Bronchial epithelial cell (primary cell): ENCODE measurements around the gene KLF4. TPM values are rescaled to one million over a fixed set of nuclear protein-coding genes. Genes with fewer than 3 reads are reported as not detected.
"Not testable (repeated sequence)": the region's sequence is repeated elsewhere in the genome, so short reads cannot be mapped to it uniquely, and the experiment has no call there.

Source experiments
- DNase-seq: peaks from one replicate; pipeline ENCODE4 v3.0.0-alpha.2; 2010; ENCODE audit warnings: low read depth
- FAIRE-seq: peaks from 2 replicates; lab custom pipeline; 2011; peaks lifted over from hg19 to GRCh38; lab: Jason Lieb, UNC
- H3K27me3 ChIP-seq: 2 replicates; pipeline ENCODE4 v1.5.1; 2011; ENCODE audit warnings: low read length; ENCODE audit not compliant: control insufficient read depth, insufficient read depth
- H3K36me3 ChIP-seq: 2 replicates; pipeline ENCODE4 v1.5.1; 2011; ENCODE audit warnings: low read length; ENCODE audit not compliant: control insufficient read depth, insufficient read depth
- H3K4me3 ChIP-seq: 2 replicates; pipeline ENCODE4 v1.5.1; 2011; ENCODE audit warnings: mild to moderate bottlenecking, low read depth, low read length, control low read depth
- total RNA-seq: library from RNA; depleted of rRNA; stranded (reverse); fragments of >200 nt; gene quantifications from 2 replicates; pipeline ENCODE4 v1.2.1, GENCODE V29; 2014
- TF ChIP-seq, protein P1 (sequence below): IDR thresholded peaks from 2 replicates; pipeline ENCODE4 v1.5.1; 2011; ENCODE audit warnings: mild to moderate bottlenecking, moderate library complexity, low read length, control low read depth, inconsistent platforms; ENCODE audit not compliant: insufficient read depth, severe bottlenecking

KLF4 gene
- total RNA-seq, 1 donor from 2014 or later: 16.1 TPM

DNA sequence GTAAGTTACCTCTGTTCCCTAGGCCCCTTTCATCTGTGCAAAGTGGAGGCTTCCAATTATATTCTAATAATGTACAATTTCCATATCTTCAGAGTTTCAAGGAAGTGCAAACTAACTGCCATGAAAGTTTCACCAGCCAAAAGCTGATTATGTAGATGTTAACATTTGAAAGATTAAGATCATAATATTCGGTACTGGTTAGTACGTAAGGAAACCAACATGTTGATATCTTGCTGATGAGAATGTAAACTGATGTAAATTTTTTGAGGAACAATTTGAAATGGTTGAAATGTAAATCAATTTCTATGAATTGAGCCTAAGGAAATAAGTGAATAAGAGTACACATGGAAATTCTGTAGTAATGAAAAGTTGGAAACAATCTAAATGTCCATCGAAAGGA is 12.9 kb upstream of the KLF4 start:
- TF ChIP-seq, protein P1, sequence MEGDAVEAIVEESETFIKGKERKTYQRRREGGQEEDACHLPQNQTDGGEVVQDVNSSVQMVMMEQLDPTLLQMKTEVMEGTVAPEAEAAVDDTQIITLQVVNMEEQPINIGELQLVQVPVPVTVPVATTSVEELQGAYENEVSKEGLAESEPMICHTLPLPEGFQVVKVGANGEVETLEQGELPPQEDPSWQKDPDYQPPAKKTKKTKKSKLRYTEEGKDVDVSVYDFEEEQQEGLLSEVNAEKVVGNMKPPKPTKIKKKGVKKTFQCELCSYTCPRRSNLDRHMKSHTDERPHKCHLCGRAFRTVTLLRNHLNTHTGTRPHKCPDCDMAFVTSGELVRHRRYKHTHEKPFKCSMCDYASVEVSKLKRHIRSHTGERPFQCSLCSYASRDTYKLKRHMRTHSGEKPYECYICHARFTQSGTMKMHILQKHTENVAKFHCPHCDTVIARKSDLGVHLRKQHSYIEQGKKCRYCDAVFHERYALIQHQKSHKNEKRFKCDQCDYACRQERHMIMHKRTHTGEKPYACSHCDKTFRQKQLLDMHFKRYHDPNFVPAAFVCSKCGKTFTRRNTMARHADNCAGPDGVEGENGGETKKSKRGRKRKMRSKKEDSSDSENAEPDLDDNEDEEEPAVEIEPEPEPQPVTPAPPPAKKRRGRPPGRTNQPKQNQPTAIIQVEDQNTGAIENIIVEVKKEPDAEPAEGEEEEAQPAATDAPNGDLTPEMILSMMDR: no peak
- no peak for FAIRE-seq
- Histone ChIP-seq H3K36me3 (no peaks in the 10 kb centered on the region), H3K27me3 (no peaks in the 10 kb centered on the region), H3K4me3 (no peak overlapping the region)
- DNase-seq: no peak

DNA sequence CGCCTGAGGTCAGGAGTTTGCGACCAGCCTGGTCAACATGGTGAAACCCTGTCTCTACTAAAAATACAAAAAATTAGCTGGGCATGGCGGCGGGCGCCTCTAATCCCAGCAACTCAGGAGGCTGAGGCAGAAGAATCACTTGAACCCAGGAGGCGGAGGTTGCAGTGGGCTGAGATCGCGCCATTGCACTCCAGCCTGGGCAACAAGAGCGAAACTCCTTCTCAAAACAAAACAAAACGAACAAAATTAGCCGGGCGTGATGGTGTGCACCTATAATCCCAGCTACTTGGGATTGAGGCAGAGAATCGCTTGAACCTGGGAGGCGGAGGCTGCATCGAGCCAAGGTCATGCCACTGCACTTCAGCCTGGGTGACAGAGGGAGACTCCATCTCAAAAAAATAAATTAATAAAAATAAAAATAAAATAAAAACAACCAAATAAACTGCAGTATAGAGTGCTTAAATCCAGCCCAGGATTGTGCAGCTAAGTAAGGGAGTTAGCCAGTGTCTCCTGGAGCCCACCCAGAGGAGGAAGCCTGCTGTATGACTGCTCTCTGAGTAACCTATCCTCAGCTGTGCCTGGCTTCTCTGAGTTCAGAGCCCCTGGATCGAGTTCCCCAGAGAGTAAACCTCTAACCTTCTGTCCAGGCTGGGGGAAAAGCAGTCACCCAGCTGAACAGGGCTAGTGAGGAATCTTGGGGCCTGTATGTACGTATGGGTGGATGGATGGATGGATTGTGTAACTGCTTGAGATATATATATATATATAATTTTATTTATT is 11.0 kb upstream of the KLF4 start:
- not testable (repeated sequence) for H3K36me3 ChIP-seq, H3K4me3 ChIP-seq, DNase-seq, H3K27me3 ChIP-seq, FAIRE-seq

DNA sequence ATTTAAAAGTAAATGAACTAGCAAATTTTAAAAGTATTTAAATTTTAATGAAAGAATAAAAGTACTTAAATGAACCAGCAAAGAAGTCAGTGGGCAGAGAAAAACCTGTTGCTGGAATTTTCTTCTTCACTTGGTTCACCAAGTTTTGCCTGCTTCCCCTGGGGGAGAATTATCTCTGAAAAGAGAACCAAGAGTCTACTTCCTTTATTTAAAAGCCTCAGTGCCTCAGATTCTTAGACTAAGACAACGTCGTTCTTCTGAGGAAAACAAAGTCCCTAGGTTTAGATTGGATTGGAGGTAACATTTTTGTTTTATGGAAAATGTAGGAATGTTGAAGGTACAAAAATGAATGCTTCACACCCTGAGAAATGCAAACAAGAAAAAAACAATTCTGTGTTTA is 7.4 kb upstream of the KLF4 start:
- FAIRE-seq (no peak), DNase-seq (no peak)
- H3K36me3 ChIP-seq: no peaks in the 10 kb centered on the region
- TF ChIP-seq, protein P1: no peak
- no peaks in the 10 kb centered on the region for H3K27me3 ChIP-seq
- no peak overlapping the region for H3K4me3 ChIP-seq

DNA sequence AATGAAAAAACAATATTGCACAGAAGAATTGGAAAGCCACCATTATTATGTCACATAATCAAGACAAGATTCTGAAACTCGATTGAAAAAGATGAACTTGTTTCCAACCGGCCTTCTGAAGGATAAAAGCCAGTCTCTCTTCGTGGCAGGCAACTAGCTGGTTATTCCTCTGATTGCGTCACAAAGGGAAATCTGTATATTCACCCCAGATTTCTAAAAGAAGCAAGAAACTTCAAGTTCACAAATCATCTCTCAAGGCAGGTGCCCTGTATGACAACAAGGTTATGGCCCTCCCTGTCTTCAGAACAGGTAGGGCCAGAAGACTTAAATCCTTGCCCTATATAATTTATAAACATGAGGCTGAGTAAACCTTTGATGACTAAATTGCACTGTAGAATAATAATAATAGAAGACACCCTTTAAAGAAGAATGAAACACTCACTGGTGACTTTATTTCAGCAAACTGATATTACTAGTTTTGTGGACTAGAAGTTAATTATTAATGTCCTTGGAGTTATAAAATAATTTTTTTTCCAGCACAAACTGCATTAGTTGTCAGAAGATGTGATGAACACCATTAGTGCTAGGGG is 2.9 kb upstream of the KLF4 start:
- Histone ChIP-seq H3K27me3 (no peaks in the 10 kb centered on the region), H3K36me3 (peaks cover 7% of the 10 kb centered on the region), H3K4me3 (no peak overlapping the region)
- no peak for FAIRE-seq
- TF ChIP-seq, protein P1: no peak
- DNase-seq: peak; percentile 36

GRCh38 chr9:107491081-107492053 is 1.8 kb upstream of the KLF4 start:
- FAIRE-seq (no peak), DNase-seq (no peak)
- Histone ChIP-seq H3K27me3 (no peaks in the 10 kb centered on the region), H3K4me3 (peak overlapping the region; percentile 24), H3K36me3 (peaks cover 14% of the 10 kb centered on the region)
- TF ChIP-seq, protein P1: no peak

DNA sequence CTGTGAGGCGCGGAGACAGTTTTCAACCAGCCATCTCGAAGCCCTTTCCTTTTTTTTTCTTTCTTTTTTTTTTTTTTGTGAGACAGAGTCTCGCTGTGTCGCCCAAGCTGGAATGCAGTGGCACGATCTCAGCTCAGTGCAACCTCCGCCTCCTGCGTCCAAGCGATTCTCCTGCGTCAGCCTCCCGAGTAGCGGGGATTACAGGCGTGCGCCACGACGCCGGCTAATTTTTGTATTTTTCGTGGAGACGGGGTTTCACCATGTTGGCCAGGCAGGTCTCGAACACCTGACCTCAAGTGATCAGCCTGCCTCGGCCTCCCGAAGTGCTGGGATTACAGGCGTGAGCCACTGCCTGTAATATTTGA is 1.0 kb upstream of the KLF4 start:
- H3K4me3 ChIP-seq: peak overlapping the region; percentile 53
- not testable (repeated sequence) for H3K27me3 ChIP-seq, DNase-seq, FAIRE-seq
- peaks cover 18% of the 10 kb centered on the region for H3K36me3 ChIP-seq
